GM13977 (cell line): ENCODE results near the gene IL3.

Source experiments
- DNase-seq: peaks from one replicate; pipeline ENCODE4 v3.0.0; 2012; ENCODE audit warnings: low spot score
- in situ Hi-C: fragments of 300-500 bp; cut with MboI; formaldehyde crosslinking; loops from one replicate; pipeline ENCODE4 v1.12.0; 2022; ENCODE audit warnings: low sequenced_read_pairs, low pct_unique_long_range_greater_than_20kb, mixed read lengths, inconsistent platforms; ENCODE audit not compliant: unreplicated experiment
- TF ChIP-seq, protein P1 (sequence below): IDR thresholded peaks from 2 replicates; pipeline ENCODE4 v1.5.1; 2012; ENCODE audit warnings: mild to moderate bottlenecking, control low read depth; ENCODE audit not compliant: insufficient read depth; ENCODE audit errors: extremely low read depth, missing control alignments

The IL3 gene

DNA sequence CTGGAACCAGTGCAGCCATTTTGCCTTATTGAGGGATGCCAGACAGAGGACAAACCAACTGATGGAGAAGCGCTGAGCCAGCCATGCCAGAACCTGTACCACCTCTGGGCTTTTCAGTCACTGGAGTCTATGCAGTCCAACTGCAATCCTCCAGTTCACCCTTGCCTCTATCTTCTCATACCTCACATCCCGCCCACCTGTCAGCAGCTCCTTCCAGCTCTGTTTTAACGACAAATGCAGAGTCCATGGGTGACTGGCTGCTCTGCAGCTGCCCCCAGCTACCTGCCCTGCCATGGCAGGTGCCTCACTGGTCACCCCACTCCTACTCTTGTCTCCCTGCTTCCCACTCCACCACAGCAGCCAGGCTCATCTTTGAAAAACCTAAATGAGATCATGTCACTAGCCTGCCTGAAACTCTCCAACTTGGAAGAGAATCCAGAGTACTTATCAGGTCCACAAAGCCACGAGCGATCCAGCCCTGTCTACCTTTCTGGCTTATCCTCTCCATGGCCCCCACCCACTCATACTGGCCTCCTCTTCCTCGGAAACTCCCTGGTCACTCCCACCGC is 35.0 kb upstream of the IL3 start:
- no peak for DNase-seq
- in situ Hi-C loops = no loop called here
- TF ChIP-seq, protein P1, sequence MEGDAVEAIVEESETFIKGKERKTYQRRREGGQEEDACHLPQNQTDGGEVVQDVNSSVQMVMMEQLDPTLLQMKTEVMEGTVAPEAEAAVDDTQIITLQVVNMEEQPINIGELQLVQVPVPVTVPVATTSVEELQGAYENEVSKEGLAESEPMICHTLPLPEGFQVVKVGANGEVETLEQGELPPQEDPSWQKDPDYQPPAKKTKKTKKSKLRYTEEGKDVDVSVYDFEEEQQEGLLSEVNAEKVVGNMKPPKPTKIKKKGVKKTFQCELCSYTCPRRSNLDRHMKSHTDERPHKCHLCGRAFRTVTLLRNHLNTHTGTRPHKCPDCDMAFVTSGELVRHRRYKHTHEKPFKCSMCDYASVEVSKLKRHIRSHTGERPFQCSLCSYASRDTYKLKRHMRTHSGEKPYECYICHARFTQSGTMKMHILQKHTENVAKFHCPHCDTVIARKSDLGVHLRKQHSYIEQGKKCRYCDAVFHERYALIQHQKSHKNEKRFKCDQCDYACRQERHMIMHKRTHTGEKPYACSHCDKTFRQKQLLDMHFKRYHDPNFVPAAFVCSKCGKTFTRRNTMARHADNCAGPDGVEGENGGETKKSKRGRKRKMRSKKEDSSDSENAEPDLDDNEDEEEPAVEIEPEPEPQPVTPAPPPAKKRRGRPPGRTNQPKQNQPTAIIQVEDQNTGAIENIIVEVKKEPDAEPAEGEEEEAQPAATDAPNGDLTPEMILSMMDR = no peak

DNA sequence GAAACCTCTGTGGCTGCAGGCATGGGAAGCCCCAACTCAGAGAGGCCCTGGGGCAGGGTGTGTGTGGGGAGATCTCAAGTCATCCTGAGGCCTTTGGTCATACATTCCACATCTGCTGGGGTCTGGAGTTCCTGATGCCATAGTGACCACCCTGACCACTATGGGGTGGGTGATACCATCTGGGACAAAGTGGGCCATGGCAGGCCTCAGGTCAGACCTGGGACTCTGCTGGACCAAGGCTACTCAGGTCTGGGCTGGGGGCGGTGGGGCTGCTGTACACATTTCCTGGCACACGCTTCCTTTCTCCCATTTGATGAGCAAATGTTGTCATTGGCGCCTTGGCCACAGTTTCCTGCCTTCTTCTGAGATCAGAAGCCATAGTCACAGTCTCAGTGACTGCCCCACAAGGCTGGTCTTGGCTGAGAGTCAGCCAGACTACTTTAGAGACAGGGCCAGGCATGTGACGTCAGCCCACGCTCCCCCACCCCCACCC is 33.9 kb upstream of the IL3 start:
- in situ Hi-C loops = no loop called here
- no peak for DNase-seq
- TF ChIP-seq, protein P1 = no peak

DNA sequence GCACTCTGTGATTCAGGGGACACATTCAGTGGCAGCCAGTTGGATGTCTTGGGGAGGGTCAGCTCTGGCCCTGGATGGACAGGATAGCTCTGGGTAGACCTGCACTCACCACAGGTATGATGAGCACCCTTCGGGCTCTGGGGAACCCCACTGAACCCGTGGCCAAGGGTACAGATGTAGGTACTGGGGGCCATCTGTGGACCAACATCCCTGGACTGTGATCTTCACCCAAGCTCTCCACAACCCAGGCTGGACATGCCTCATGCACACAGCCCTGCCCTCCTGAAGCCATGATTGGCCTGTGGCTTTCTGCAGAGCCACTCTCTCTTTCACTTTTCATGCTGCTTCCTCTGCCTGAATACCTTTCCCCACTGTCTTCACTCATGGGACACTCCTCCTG is 33.4 kb upstream of the IL3 start:
- TF ChIP-seq, protein P1 = no peak
- in situ Hi-C loops = no loop called here
- DNase-seq = no peak

DNA sequence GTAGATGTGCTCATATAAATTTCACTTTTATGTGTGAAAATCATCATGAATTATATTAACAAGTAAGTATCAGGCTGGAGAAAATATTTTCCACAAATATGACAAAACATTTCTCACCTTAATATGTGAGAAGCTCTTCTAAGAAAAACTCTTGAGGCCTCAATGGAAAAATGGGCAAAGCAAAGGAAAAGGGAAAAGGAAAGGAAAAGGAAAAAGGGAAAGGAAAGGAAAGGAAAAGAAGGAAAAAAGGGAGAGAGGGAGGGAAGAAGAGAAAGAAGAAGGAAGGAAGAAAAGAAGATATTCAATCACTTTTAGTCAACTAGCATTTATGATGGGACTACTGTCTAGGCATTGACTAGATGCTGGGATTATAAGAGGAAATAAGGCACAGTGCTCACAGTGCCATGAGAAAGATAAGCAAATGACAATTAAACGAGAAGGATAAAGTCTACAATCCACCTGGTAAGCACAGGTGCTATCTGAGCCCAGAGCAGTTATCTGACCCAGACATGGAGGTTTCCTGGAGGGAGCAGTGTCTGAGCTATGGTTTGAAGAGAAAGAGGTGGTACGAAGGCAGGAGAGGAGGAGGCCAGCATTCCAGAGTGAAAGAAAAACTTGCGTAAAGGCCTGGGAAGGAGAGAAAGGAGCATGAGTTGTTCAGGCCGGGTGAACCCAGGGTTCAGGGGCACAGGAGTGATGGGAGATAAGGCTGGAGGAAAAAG is 30.7 kb upstream of the IL3 start:
- no peak for DNase-seq
- in situ Hi-C loops = no loop called here
- TF ChIP-seq, protein P1 = no peak

DNA sequence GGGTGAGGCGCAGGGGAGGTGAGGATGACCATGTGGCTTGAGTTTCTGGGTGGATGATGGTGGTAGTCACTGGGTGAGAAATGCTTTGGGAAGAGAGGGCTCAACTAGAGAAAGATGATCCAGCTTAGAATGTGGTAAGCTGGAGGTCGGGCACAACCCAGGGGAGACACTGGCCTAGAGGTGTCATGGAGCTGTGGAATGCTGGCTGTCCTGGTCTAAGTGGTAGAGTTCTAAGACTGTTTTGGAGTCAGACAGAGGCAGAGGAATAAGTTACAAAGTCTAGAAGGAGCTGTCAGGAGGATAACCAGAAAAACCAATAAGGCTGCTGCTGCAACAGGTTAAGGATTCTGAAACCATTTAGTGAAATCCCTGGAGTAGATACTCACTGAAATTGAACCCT is 29.8 kb upstream of the IL3 start:
- in situ Hi-C loops = no loop called here
- no peak for DNase-seq
- TF ChIP-seq, protein P1 = no peak

DNA sequence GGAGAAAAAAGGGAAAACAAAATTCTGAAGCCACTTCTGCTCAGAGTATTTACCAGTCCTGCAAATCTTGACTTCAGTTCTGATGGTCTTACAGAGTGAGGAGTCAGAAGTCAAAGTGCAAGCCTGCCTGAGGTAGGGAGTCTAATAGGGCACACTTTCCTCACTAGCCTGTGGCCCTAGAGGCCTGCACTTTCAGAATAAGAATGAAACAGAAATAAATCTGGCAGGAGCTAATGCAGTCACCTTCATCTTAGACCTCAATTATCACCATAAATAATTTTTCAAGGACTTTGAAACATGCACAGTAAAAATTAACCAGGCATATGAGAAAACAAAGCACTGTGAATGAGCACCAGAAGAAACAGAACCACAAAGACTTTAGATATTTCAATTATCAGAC is 28.3 kb upstream of the IL3 start:
- DNase-seq = no peak
- in situ Hi-C loops = no loop called here
- TF ChIP-seq, protein P1 = no peak
